Subcutaneous adipose tissue (tissue), 4 donors: ENCODE results near the gene TAF9B. TPM values are rescaled to one million over a fixed set of nuclear protein-coding genes. Genes with fewer than 3 reads are reported as not detected.

Source experiments
- CTCF ChIP-seq: fragments of 450-650 bp; IDR thresholded peaks from one replicate; pipeline ENCODE4 v1.5.1; 2016; ENCODE audit warnings: low read depth, mild to moderate bottlenecking, control low read depth, antibody characterized with exemption, moderate library complexity
- total RNA-seq, 4 donors: library from RNA; depleted of rRNA; stranded (reverse); fragments of >200 nt; gene quantifications; one replicate each; pipeline ENCODE4 v1.1.0, GENCODE V29; 2016

TAF9B gene
- total RNA-seq = 10 to 100 TPM in 3 of 4 donors, 1 to 10 TPM in 1; 10.0 to 31.0 (median 15.8) TPM

GRCh38 chrX:78139160-78140123, at the start of gene TAF9B:
TSS of gene TAF9B (minus strand) at chrX:78139650. CDS start at chrX:78139611, 39 bp downstream.
- no peak for TF ChIP-seq CTCF

- no peak for TF ChIP-seq CTCF
These were observed 43.4 kb upstream of the TAF9B start for GRCh38 chrX:78182881-78183280.

GRCh38 chrX:78181307-78181706, 41.9 kb upstream of the TAF9B start:
- no peak for TF ChIP-seq CTCF

GRCh38 chrX:78168065-78168464, 28.6 kb upstream of the TAF9B start:
- TF ChIP-seq CTCF = no peak

- TF ChIP-seq CTCF = no peak
These were observed 26.0 kb upstream of the TAF9B start for GRCh38 chrX:78165425-78165824.

GRCh38 chrX:78140206-78140605, 756 bp upstream of the TAF9B start:
- no peak for TF ChIP-seq CTCF

- TF ChIP-seq CTCF = no peak
These were observed 6.1 kb downstream of the TAF9B start for GRCh38 chrX:78133238-78133960.
